Astrocyte (in vitro differentiated cells and primary cell): Measurements from ENCODE around the gene MMAB. TPM values are rescaled to one million over a fixed set of nuclear protein-coding genes. Genes with fewer than 3 reads are reported as not detected.

Source experiments
- DNase-seq: peaks from one replicate; pipeline ENCODE4 v3.0.0-alpha.2; 2010; ENCODE audit warnings: low read depth
- FAIRE-seq: peaks from 2 replicates; lab custom pipeline; 2011; peaks lifted over from hg19 to GRCh38; lab: Jason Lieb, UNC
- H2AFZ ChIP-seq: 2 replicates; pipeline ENCODE4 v1.6.0; 2012; ENCODE audit warnings: low read depth, low read length, inconsistent platforms
- H3K27ac ChIP-seq: 2 replicates; pipeline ENCODE4 v1.5.1; 2011; ENCODE audit warnings: low read depth, low read length, inconsistent platforms
- H3K27me3 ChIP-seq: 2 replicates; pipeline ENCODE4 v1.6.0; 2011; ENCODE audit warnings: low read length, inconsistent platforms; ENCODE audit not compliant: insufficient read depth
- H3K36me3 ChIP-seq: 2 replicates; pipeline ENCODE4 v1.5.1; 2011; ENCODE audit warnings: low read length, inconsistent platforms; ENCODE audit not compliant: insufficient read depth
- H3K4me1 ChIP-seq: 2 replicates; pipeline ENCODE4 v1.5.1; 2011; ENCODE audit warnings: low read length, inconsistent platforms; ENCODE audit not compliant: insufficient read depth
- H3K4me2 ChIP-seq: 2 replicates; pipeline ENCODE4 v1.6.0; 2012; ENCODE audit warnings: low read length, inconsistent platforms
- H3K4me3 ChIP-seq: 2 replicates; pipeline ENCODE4 v1.5.1; 2011; ENCODE audit warnings: low read depth, mild to moderate bottlenecking, low read length, inconsistent platforms; ENCODE audit not compliant: insufficient read depth
- H3K79me2 ChIP-seq: 2 replicates; pipeline ENCODE4 v1.6.0; 2012; ENCODE audit warnings: mild to moderate bottlenecking, low read length, inconsistent platforms; ENCODE audit not compliant: insufficient read depth
- H3K9ac ChIP-seq: 2 replicates; pipeline ENCODE4 v1.6.0; 2012; ENCODE audit warnings: mild to moderate bottlenecking, low read length, inconsistent platforms
- H3K9me3 ChIP-seq: 2 replicates; pipeline ENCODE4 v1.5.1; 2012; ENCODE audit warnings: low read depth, mild to moderate bottlenecking, low read length, inconsistent platforms; ENCODE audit not compliant: insufficient read depth
- H4K20me1 ChIP-seq: 2 replicates; pipeline ENCODE4 v1.6.0; 2012; ENCODE audit warnings: low read length, inconsistent platforms; ENCODE audit not compliant: insufficient read depth
- H3K27ac Mint-ChIP-seq: one replicate; pipeline ENCODE4 v1.8.0; 2021; ENCODE audit warnings: mild to moderate bottlenecking, mixed read lengths; ENCODE audit not compliant: unreplicated experiment
- H3K27me3 Mint-ChIP-seq: one replicate; pipeline ENCODE4 v1.8.0; 2021; ENCODE audit warnings: low read depth, mixed read lengths; ENCODE audit not compliant: unreplicated experiment
- H3K36me3 Mint-ChIP-seq: one replicate; pipeline ENCODE4 v1.8.0; 2021; ENCODE audit warnings: low read depth, mixed read lengths; ENCODE audit not compliant: unreplicated experiment
- H3K4me1 Mint-ChIP-seq: one replicate; pipeline ENCODE4 v1.8.0; 2021; ENCODE audit warnings: low read depth, mixed read lengths; ENCODE audit not compliant: unreplicated experiment
- H3K4me3 Mint-ChIP-seq: one replicate; pipeline ENCODE4 v1.8.0; 2021; ENCODE audit warnings: mild to moderate bottlenecking, moderate library complexity, mixed read lengths; ENCODE audit not compliant: unreplicated experiment
- H3K9me3 Mint-ChIP-seq: one replicate; pipeline ENCODE4 v1.8.0; 2021; ENCODE audit warnings: mild to moderate bottlenecking, mixed read lengths; ENCODE audit not compliant: unreplicated experiment
- EZH2 ChIP-seq: IDR thresholded peaks from 2 replicates; pipeline ENCODE4 v1.6.1; 2012; ENCODE audit warnings: mild to moderate bottlenecking, low read length, inconsistent platforms; ENCODE audit not compliant: insufficient read depth
- total RNA-seq: library from RNA; stranded (reverse); gene quantifications from 2 replicates; pipeline ENCODE4 v1.2.1, GENCODE V29; 2021
- TF ChIP-seq, protein P1 (sequence below): IDR thresholded peaks from 2 replicates; pipeline ENCODE4 v1.5.1; 2011; ENCODE audit warnings: low read depth, mild to moderate bottlenecking, inconsistent platforms, low read length, moderate library complexity; ENCODE audit not compliant: insufficient read depth

MMAB gene
- total RNA-seq, 1 donor from 2014 or later = 17.8 TPM

DNA sequence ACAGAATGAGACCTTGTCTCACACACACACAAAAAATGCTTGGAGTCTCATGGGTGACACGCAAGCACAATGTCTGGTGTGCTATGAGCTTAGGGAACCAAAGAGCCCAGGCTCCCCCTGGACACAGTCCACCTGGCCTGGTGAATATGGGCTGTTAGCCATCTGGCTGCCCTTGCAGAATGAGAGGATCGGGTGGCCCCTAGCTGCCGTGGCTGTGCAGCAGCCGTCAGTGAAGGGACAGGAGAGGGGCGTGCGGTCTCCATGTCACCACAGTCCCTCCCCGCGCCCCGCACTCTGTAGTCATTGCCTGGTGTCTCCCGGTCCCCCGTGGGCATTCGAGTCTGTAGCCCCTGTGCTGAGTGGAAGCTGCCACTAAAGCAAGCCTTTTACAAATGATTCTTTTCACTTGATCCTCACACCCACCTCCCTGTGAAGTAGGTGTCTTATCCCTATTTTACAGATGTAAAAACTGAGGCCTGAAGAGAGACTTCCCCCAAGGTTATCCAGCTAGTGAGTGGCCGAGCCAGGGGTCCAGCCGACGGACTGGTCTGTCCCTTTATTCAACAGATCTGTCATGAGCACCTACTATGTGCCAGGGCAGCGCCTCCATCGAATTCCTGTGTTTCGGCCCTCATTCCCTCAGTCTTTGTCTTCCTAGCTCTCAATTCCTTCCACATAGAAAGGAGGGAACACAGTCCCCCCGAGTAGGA lies 19.0 kb upstream of the MMAB start:
- H3K9ac ChIP-seq = no peak overlapping the region
- no peaks in the 10 kb centered on the region for H3K79me2 ChIP-seq
- no peaks in the 10 kb centered on the region for H3K4me1 ChIP-seq
- H2AFZ ChIP-seq = no peak overlapping the region
- Mint-ChIP-seq H3K4me1 (no peaks in the 10 kb centered on the region), H3K27ac (no peak overlapping the region), H3K36me3 (peaks cover 5% of the 10 kb centered on the region), H3K4me3 (no peak overlapping the region), H3K27me3 (peaks cover 5% of the 10 kb centered on the region), H3K9me3 (peaks cover 3% of the 10 kb centered on the region)
- no peaks in the 10 kb centered on the region for H3K36me3 ChIP-seq
- DNase-seq = no peak
- TF ChIP-seq, protein P1, sequence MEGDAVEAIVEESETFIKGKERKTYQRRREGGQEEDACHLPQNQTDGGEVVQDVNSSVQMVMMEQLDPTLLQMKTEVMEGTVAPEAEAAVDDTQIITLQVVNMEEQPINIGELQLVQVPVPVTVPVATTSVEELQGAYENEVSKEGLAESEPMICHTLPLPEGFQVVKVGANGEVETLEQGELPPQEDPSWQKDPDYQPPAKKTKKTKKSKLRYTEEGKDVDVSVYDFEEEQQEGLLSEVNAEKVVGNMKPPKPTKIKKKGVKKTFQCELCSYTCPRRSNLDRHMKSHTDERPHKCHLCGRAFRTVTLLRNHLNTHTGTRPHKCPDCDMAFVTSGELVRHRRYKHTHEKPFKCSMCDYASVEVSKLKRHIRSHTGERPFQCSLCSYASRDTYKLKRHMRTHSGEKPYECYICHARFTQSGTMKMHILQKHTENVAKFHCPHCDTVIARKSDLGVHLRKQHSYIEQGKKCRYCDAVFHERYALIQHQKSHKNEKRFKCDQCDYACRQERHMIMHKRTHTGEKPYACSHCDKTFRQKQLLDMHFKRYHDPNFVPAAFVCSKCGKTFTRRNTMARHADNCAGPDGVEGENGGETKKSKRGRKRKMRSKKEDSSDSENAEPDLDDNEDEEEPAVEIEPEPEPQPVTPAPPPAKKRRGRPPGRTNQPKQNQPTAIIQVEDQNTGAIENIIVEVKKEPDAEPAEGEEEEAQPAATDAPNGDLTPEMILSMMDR = no peak
- TF ChIP-seq EZH2 = no peak
- H3K27ac ChIP-seq = no peak overlapping the region
- H4K20me1 ChIP-seq = no peaks in the 10 kb centered on the region
- H3K9me3 ChIP-seq = no peaks in the 10 kb centered on the region
- H3K4me3 ChIP-seq = no peak overlapping the region
- FAIRE-seq = no peak
- H3K27me3 ChIP-seq = no peaks in the 10 kb centered on the region
- H3K4me2 ChIP-seq = no peak overlapping the region

DNA sequence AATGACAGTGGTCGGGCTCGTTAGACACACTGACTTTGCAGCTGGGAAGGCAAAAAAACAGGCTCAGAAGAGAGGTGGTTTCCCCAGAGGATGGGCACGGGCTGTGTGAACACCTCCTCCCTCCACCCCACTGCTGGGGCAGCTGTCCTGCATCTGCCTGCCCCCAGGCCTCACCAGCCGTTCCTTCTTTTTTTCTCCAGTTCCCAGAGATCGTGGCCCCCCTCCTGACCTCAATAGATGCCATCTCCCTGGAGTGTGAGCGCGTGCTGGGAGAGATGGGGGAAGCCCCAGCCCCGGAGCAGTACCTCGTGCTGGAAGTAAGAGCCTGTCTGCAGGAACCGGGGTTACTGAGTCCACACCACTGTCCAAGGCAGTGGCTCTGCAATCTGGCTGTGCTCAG lies 17.7 kb upstream of the MMAB start:
- Histone ChIP-seq H2AFZ (no peak overlapping the region), H3K4me3 (no peak overlapping the region), H3K36me3 (peaks cover 6% of the 10 kb centered on the region), H3K4me1 (no peaks in the 10 kb centered on the region), H3K79me2 (no peaks in the 10 kb centered on the region), H3K4me2 (no peak overlapping the region), H4K20me1 (no peaks in the 10 kb centered on the region), H3K27me3 (no peaks in the 10 kb centered on the region), H3K9ac (no peak overlapping the region), H3K27ac (no peak overlapping the region), H3K9me3 (no peaks in the 10 kb centered on the region)
- Mint-ChIP-seq H3K27ac (no peak overlapping the region), H3K4me1 (peaks cover 2% of the 10 kb centered on the region), H3K9me3 (peaks cover 3% of the 10 kb centered on the region), H3K4me3 (no peak overlapping the region), H3K27me3 (peaks cover 5% of the 10 kb centered on the region), H3K36me3 (peaks cover 6% of the 10 kb centered on the region)
- TF ChIP-seq, protein P1 = no peak
- no peak for TF ChIP-seq EZH2
- no peak for FAIRE-seq
- DNase-seq = no peak

DNA sequence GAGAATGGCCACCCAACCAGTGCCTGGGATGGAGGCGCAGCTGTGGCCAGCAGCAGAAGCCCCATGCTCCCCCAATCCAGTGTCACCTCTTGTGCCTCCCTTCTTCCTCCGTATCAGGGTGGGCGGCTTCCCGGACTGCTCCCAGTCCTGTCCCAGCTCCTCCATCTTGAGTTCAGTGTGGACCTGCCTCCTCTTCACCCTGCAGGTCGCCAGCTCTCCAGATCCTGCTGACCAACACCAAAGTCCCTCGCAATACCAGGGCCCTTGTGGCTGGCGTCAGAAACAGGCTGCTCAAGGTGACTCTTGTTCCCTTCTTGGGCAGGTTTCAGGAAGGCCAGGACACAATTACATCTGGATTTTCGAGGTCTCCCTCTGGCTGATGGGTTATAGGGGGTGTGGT lies 17.3 kb upstream of the MMAB start:
- Mint-ChIP-seq H3K27ac (no peak overlapping the region), H3K4me3 (no peak overlapping the region), H3K4me1 (peaks cover 2% of the 10 kb centered on the region), H3K36me3 (peaks cover 6% of the 10 kb centered on the region), H3K9me3 (no peaks in the 10 kb centered on the region), H3K27me3 (peaks cover 5% of the 10 kb centered on the region)
- FAIRE-seq (no peak), DNase-seq (no peak)
- Histone ChIP-seq H4K20me1 (no peaks in the 10 kb centered on the region), H3K36me3 (peaks cover 6% of the 10 kb centered on the region), H3K27me3 (no peaks in the 10 kb centered on the region), H2AFZ (no peak overlapping the region), H3K9ac (no peak overlapping the region), H3K27ac (no peak overlapping the region), H3K79me2 (no peaks in the 10 kb centered on the region), H3K4me1 (no peaks in the 10 kb centered on the region), H3K4me2 (no peak overlapping the region), H3K9me3 (no peaks in the 10 kb centered on the region), H3K4me3 (no peak overlapping the region)
- TF ChIP-seq EZH2 = no peak
- TF ChIP-seq, protein P1 = no peak
